Hepatocyte (in vitro differentiated cells): ENCODE data around the gene RAP1GAP2. TPM values are rescaled to one million over a fixed set of nuclear protein-coding genes. Genes with fewer than 3 reads are reported as not detected.

ENCODE experiments used
- DNase-seq: peaks from one replicate; pipeline ENCODE4 v3.0.0-alpha.2; 2016; ENCODE audit warnings: low spot score
- H2AFZ ChIP-seq: fragments of 200-600 bp; sonication (generic); 2 replicates; pipeline ENCODE4 v1.6.0; 2016; ENCODE audit warnings: antibody characterized with exemption, mild to moderate bottlenecking
- H3K27ac ChIP-seq: fragments of 200-600 bp; sonication (generic); 2 replicates; pipeline ENCODE4 v1.5.1; 2016; ENCODE audit warnings: mild to moderate bottlenecking
- H3K27me3 ChIP-seq: fragments of 200-600 bp; sonication (generic); 2 replicates; pipeline ENCODE4 v1.6.1; 2016
- H3K36me3 ChIP-seq: fragments of 200-600 bp; sonication (generic); replicated peaks from 2 replicates; pipeline ENCODE4 v1.5.1; 2016; ENCODE audit warnings: low read depth; ENCODE audit not compliant: insufficient read depth
- H3K4me1 ChIP-seq: fragments of 200-600 bp; sonication (generic); 2 replicates; pipeline ENCODE4 v1.5.1; 2016; ENCODE audit warnings: mild to moderate bottlenecking, moderate library complexity; ENCODE audit not compliant: insufficient read depth
- H3K4me2 ChIP-seq: fragments of 200-600 bp; sonication (generic); 2 replicates; pipeline ENCODE4 v1.6.0; 2016
- H3K4me3 ChIP-seq: fragments of 200-600 bp; sonication (generic); 2 replicates; pipeline ENCODE4 v1.5.1; 2016; ENCODE audit warnings: mild to moderate bottlenecking
- H3K79me2 ChIP-seq: fragments of 200-600 bp; sonication (generic); 2 replicates; pipeline ENCODE4 v1.6.0; 2017; ENCODE audit warnings: mild to moderate bottlenecking
- H3K9me2 ChIP-seq: fragments of 200-600 bp; sonication (generic); replicated peaks from 2 replicates; pipeline ENCODE4 v1.6.0; 2017; ENCODE audit warnings: mild to moderate bottlenecking; ENCODE audit not compliant: insufficient read depth
- H3K9me3 ChIP-seq: fragments of 200-600 bp; sonication (generic); 2 replicates; pipeline ENCODE4 v1.5.1; 2016; ENCODE audit warnings: low read depth, mild to moderate bottlenecking
- H4K20me1 ChIP-seq: fragments of 200-600 bp; sonication (generic); 2 replicates; pipeline ENCODE4 v1.6.0; 2016; ENCODE audit warnings: mild to moderate bottlenecking; ENCODE audit not compliant: insufficient read depth, poor library complexity, severe bottlenecking
- EZH2 ChIP-seq: fragments of 200-600 bp; sonication (generic); IDR thresholded peaks from 2 replicates; pipeline ENCODE4 v1.6.1; 2016; ENCODE audit warnings: antibody characterized with exemption, mild to moderate bottlenecking, borderline replicate concordance
- EZH2phosphoT487 ChIP-seq: fragments of 200-600 bp; sonication (generic); IDR thresholded peaks from one replicate; pipeline ENCODE4 v1.6.1; 2018; ENCODE audit warnings: antibody characterized with exemption, mild to moderate bottlenecking, low read depth, moderate library complexity; ENCODE audit not compliant: unreplicated experiment, severe bottlenecking
- WGBS: methylation state at CpG from one replicate; pipeline ENCODE4 v1.1.6; 2016; ENCODE audit warnings: low lambda C conversion rate; ENCODE audit errors: missing lambda C conversion rate; 5-methylcytosine and 5-hydroxymethylcytosine counted together
- polyA plus RNA-seq: library from polyadenylated mRNA; unstranded; fragments of >200 nt; fragmentation: Nextera tagmentation; extraction: Ambion mirVana; gene quantifications from 2 replicates; pipeline ENCODE4 v1.2.1, GENCODE V29; 2016
- total RNA-seq: library from RNA; depleted of rRNA; stranded (reverse); fragments of >200 nt; gene quantifications from 2 replicates; pipeline ENCODE4 v1.2.3, GENCODE V29; 2014
- TF ChIP-seq, protein P1 (sequence below): fragments of 200-600 bp; sonication (generic); IDR thresholded peaks from 2 replicates; pipeline ENCODE4 v1.5.1; 2016; ENCODE audit warnings: antibody characterized with exemption, mild to moderate bottlenecking; ENCODE audit not compliant: poor library complexity

RAP1GAP2 gene
- total and polyA plus RNA-seq, 2 experiments from 2014 or later: 3.0 to 10.0 TPM

DNA sequence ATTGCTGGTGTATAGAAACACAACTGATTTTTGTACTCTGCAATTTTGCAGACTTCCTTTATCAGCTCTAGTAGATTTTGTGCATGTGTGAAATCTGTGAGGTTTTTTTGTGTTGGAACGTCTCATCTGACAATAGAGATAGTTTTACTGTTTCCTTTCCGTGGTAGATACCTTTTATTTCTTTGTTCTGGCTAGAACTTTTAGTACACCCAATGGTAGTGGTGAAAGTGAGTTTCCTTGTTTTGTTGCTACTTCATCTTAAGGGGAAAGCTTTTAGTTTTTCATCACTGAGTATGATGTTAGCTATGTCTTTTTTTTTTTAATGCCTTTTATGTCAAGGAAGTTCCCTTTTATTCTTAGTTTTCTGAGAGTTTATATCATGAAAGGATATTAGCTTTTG, 149.1 kb downstream of the RAP1GAP2 start:
- no peaks in the 10 kb centered on the region for H3K36me3 ChIP-seq
- DNase-seq: no peak
- H3K4me2 ChIP-seq: no peak overlapping the region
- H3K9me2 ChIP-seq: no peaks in the 10 kb centered on the region
- 60% methylated on average over 2 of the region's 2 CpGs for WGBS
- no peaks in the 10 kb centered on the region for H3K9me3 ChIP-seq
- H3K27me3 ChIP-seq: no peaks in the 10 kb centered on the region
- no peak overlapping the region for H2AFZ ChIP-seq
- H4K20me1 ChIP-seq: no peaks in the 10 kb centered on the region
- no peak overlapping the region for H3K27ac ChIP-seq
- TF ChIP-seq EZH2 (no peak), EZH2phosphoT487 (no peak)
- TF ChIP-seq, protein P1, sequence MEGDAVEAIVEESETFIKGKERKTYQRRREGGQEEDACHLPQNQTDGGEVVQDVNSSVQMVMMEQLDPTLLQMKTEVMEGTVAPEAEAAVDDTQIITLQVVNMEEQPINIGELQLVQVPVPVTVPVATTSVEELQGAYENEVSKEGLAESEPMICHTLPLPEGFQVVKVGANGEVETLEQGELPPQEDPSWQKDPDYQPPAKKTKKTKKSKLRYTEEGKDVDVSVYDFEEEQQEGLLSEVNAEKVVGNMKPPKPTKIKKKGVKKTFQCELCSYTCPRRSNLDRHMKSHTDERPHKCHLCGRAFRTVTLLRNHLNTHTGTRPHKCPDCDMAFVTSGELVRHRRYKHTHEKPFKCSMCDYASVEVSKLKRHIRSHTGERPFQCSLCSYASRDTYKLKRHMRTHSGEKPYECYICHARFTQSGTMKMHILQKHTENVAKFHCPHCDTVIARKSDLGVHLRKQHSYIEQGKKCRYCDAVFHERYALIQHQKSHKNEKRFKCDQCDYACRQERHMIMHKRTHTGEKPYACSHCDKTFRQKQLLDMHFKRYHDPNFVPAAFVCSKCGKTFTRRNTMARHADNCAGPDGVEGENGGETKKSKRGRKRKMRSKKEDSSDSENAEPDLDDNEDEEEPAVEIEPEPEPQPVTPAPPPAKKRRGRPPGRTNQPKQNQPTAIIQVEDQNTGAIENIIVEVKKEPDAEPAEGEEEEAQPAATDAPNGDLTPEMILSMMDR: no peak
- H3K79me2 ChIP-seq: no peaks in the 10 kb centered on the region
- no peak overlapping the region for H3K4me3 ChIP-seq
- H3K4me1 ChIP-seq: peaks cover 3% of the 10 kb centered on the region

GRCh38 chr17:2946144-2946543, 149.9 kb downstream of the RAP1GAP2 start:
- H3K9me2 ChIP-seq: no peaks in the 10 kb centered on the region

DNA sequence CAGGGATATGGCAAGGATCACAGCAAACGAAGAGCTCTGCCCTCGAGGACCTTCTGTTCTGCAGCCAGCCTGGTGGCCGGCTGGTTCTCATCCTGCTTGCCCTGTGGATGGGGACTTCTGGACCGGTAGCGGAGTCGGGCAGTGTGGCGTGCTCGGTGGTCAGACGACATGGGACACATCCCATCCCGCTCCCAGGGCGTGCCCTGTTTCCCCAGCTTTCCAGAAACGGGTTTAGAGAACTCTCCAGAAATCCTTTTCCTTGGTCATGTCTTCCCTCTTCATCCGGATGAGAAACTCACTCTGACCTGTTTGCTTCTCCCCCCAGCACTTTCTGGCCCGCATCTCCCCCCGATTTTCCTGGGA, 151.3 kb downstream of the RAP1GAP2 start:
- Histone ChIP-seq H3K27me3 (no peaks in the 10 kb centered on the region), H3K79me2 (no peaks in the 10 kb centered on the region), H3K9me3 (no peaks in the 10 kb centered on the region), H3K4me2 (no peak overlapping the region), H3K36me3 (no peaks in the 10 kb centered on the region), H3K4me1 (no peaks in the 10 kb centered on the region), H3K4me3 (no peak overlapping the region), H3K9me2 (no peaks in the 10 kb centered on the region), H4K20me1 (no peaks in the 10 kb centered on the region), H3K27ac (no peak overlapping the region), H2AFZ (no peak overlapping the region)
- no peak for TF ChIP-seq EZH2phosphoT487
- TF ChIP-seq, protein P1: no peak
- no peak for TF ChIP-seq EZH2
- DNase-seq: no peak
- WGBS: 93% methylated on average over 15 of the region's 15 CpGs

More at GRCh38 chr17:2946144-2946543, 149.9 kb downstream of the RAP1GAP2 start:
- DNase-seq: no peak
- Histone ChIP-seq H3K9me3 (no peaks in the 10 kb centered on the region), H3K4me2 (no peak overlapping the region), H3K27ac (no peak overlapping the region), H3K79me2 (no peaks in the 10 kb centered on the region), H4K20me1 (no peaks in the 10 kb centered on the region), H3K27me3 (no peaks in the 10 kb centered on the region), H3K4me1 (no peaks in the 10 kb centered on the region), H2AFZ (no peak overlapping the region), H3K4me3 (no peak overlapping the region), H3K36me3 (no peaks in the 10 kb centered on the region)
- TF ChIP-seq, protein P1: no peak
- TF ChIP-seq EZH2: no peak
- TF ChIP-seq EZH2phosphoT487: no peak
- WGBS: 92% methylated on average over 7 of the region's 7 CpGs
